ENCODE results near the gene BUD13.

BUD13 gene

GRCh38 chr11:116712428-116712827 is 60.4 kb downstream of the BUD13 start:
- DNase-seq: no peak

- no peak for DNase-seq
Observed at GRCh38 chr11:116710762-116711161, 62.0 kb downstream of the BUD13 start.

- no peak for DNase-seq
Observed at GRCh38 chr11:116710001-116710674, 62.6 kb downstream of the BUD13 start.

- DNase-seq: no peak
Observed at GRCh38 chr11:116707746-116708145, 65.0 kb downstream of the BUD13 start.

GRCh38 chr11:116707161-116707629 is 65.6 kb downstream of the BUD13 start:
- DNase-seq: peak; percentile 61

- DNase-seq: peak; percentile 94
Observed at GRCh38 chr11:116703421-116703820, 69.4 kb downstream of the BUD13 start.

GRCh38 chr11:116702772-116703385 is 69.9 kb downstream of the BUD13 start:
- DNase-seq: peak; percentile 34

- DNase-seq: no peak
Observed at GRCh38 chr11:116701876-116702275, 70.9 kb downstream of the BUD13 start.

GRCh38 chr11:116701297-116701801 is 71.4 kb downstream of the BUD13 start:
- DNase-seq: no peak

- no peak for DNase-seq
Observed at GRCh38 chr11:116700586-116701220, 72.1 kb downstream of the BUD13 start.

Data from NCI-H1092 (cell line).